Liver (tissue), 9 donors: Measurements from ENCODE around the gene RNF141. TPM values are rescaled to one million over a fixed set of nuclear protein-coding genes. Genes with fewer than 3 reads are reported as not detected.

Source experiments
- DNase-seq: peaks from one replicate; pipeline ENCODE4 v3.0.0-alpha.2; 2017; ENCODE audit warnings: low spot score
- H3K27ac ChIP-seq, 2 donors: one replicate each; pipeline ENCODE4 v1.7.0; 2013; ENCODE audit warnings: inconsistent platforms in 2 of 2, low read length in 2 of 2, control low read depth in 1 of 2, low read depth in 1 of 2, mild to moderate bottlenecking in 1 of 2
- H3K27me3 ChIP-seq, 4 donors: one replicate each; pipeline versions ENCODE4 v1.6.1 to v1.7.0; 2013; ENCODE audit warnings: low read length in 3 of 4, inconsistent platforms in 1 of 4, mild to moderate bottlenecking in 1 of 4, moderate library complexity in 1 of 4; ENCODE audit not compliant: control insufficient read depth in 4 of 4, insufficient read depth in 4 of 4
- H3K36me3 ChIP-seq, 4 donors: one replicate each; pipeline versions ENCODE4 v1.6.1 to v1.7.0; 2013; ENCODE audit warnings: low read length in 3 of 4, mild to moderate bottlenecking in 3 of 4, low read depth in 1 of 4, moderate library complexity in 1 of 4; ENCODE audit not compliant: control insufficient read depth in 4 of 4, insufficient read depth in 3 of 4
- H3K4me1 ChIP-seq, 4 donors: one replicate each; pipeline versions ENCODE4 v1.6.1 to v1.7.0; 2013; ENCODE audit warnings: low read length in 3 of 4, mild to moderate bottlenecking in 3 of 4, moderate library complexity in 1 of 4; ENCODE audit not compliant: control insufficient read depth in 4 of 4, insufficient read depth in 4 of 4
- H3K4me3 ChIP-seq, 3 donors: one replicate each; pipeline versions ENCODE4 v1.6.1 to v1.7.0; 2013; ENCODE audit warnings: low read length in 3 of 3, control low read depth in 1 of 3, low read depth in 1 of 3, mild to moderate bottlenecking in 1 of 3
- H3K9ac ChIP-seq, 2 donors: one replicate each; pipeline ENCODE4 v1.7.0; 2013; ENCODE audit warnings: low read length in 2 of 2, mild to moderate bottlenecking in 2 of 2, moderate library complexity in 2 of 2, control low read depth in 1 of 2, low read depth in 1 of 2
- H3K9me3 ChIP-seq, 4 donors: one replicate each; pipeline versions ENCODE4 v1.6.1 to v1.7.0; 2013; ENCODE audit warnings: low read length in 3 of 4; ENCODE audit not compliant: control insufficient read depth in 4 of 4
- EGR1 ChIP-seq, 2 donors: IDR thresholded peaks; 2 replicates each; pipeline ENCODE4 v1.6.1; 2016 to 2018; ENCODE audit warnings: antibody characterized with exemption in 2 of 2, low read depth in 2 of 2
- FOXA1 ChIP-seq: IDR thresholded peaks from 2 replicates; pipeline ENCODE4 v1.6.1; 2016; ENCODE audit warnings: antibody characterized with exemption
- FOXA2 ChIP-seq: IDR thresholded peaks from 2 replicates; pipeline ENCODE4 v1.6.1; 2016; ENCODE audit warnings: antibody characterized with exemption
- GABPA ChIP-seq, 2 donors: IDR thresholded peaks in 1 of 2; conservative IDR thresholded peaks in 1 of 2; 2 replicates each; pipeline ENCODE4 v1.6.1; 2016; ENCODE audit warnings: antibody characterized with exemption in 2 of 2, mild to moderate bottlenecking in 1 of 2, moderate library complexity in 1 of 2
- HNF4A ChIP-seq, 2 donors: conservative IDR thresholded peaks; 2 replicates each; pipeline ENCODE4 v1.6.1; 2016; ENCODE audit warnings: antibody characterized with exemption in 2 of 2, mild to moderate bottlenecking in 2 of 2
- HNF4G ChIP-seq: IDR thresholded peaks from 2 replicates; pipeline ENCODE4 v1.6.1; 2016; ENCODE audit warnings: antibody characterized with exemption
- JUND ChIP-seq, 2 donors: IDR thresholded peaks; 2 replicates each; pipeline ENCODE4 v1.6.1; 2016; ENCODE audit warnings: antibody characterized with exemption in 2 of 2
- RAD21 ChIP-seq, 2 donors: IDR thresholded peaks; 2 replicates each; pipeline ENCODE4 v1.6.1; 2016; ENCODE audit warnings: antibody characterized with exemption in 2 of 2, mild to moderate bottlenecking in 2 of 2
- RXRA ChIP-seq, 2 donors: IDR thresholded peaks; 2 replicates each; pipeline ENCODE4 v1.6.1; 2017 to 2018; ENCODE audit warnings: antibody characterized with exemption in 2 of 2, mild to moderate bottlenecking in 1 of 2
- SP1 ChIP-seq: IDR thresholded peaks from 2 replicates; pipeline ENCODE4 v1.6.1; 2018; ENCODE audit warnings: antibody characterized with exemption, mild to moderate bottlenecking
- TAF1 ChIP-seq: conservative IDR thresholded peaks from 2 replicates; pipeline ENCODE4 v1.6.1; 2016; ENCODE audit warnings: antibody characterized with exemption, mild to moderate bottlenecking
- YY1 ChIP-seq: IDR thresholded peaks from 2 replicates; pipeline ENCODE4 v1.6.1; 2016; ENCODE audit warnings: antibody characterized with exemption, mild to moderate bottlenecking
- WGBS: extraction: QIAGEN DNeasy Blood & Tissue Kit; methylation state at CpG from one replicate; pipeline ENCODE4 v1.1.7; 2013; 5-methylcytosine and 5-hydroxymethylcytosine counted together
- polyA plus RNA-seq, 2 donors: library from polyadenylated mRNA; stranded (reverse) in 1 of 2; unstranded in 1 of 2; fragments of 200-250 nt in 1 of 2; fragments of >200 nt in 1 of 2; fragmentation: Nextera tagmentation in 1 of 2; extraction: Ambion mirVana in 1 of 2; gene quantifications; one replicate each; pipeline versions ENCODE4 v1.2.1 to v1.2.3, GENCODE V29; 2013 to 2015
- total RNA-seq, 2 donors: library from RNA; depleted of rRNA; stranded (reverse); fragments of >200 nt; gene quantifications; one replicate each; pipeline ENCODE4 v1.2.3, GENCODE V29; 2014
- TF ChIP-seq, protein P1 (sequence below): fragments of 150-350 bp; IDR thresholded peaks from 2 replicates; pipeline ENCODE4 v1.5.1; 2017; ENCODE audit warnings: improper control_type of control experiment, low read depth, low read length; ENCODE audit not compliant: missing input control
- TF ChIP-seq, protein P2 (sequence below): IDR thresholded peaks from 2 replicates; pipeline ENCODE4 v1.6.1; 2016; ENCODE audit warnings: antibody characterized with exemption
- TF ChIP-seq, protein P3 (sequence below): IDR thresholded peaks from 2 replicates; pipeline ENCODE4 v1.6.1; 2016; ENCODE audit warnings: antibody characterized with exemption
- TF ChIP-seq, protein P4 (sequence below): IDR thresholded peaks from 2 replicates; pipeline ENCODE4 v1.6.1; 2016; ENCODE audit warnings: antibody characterized with exemption, mild to moderate bottlenecking
- TF ChIP-seq, protein P5 (sequence below): IDR thresholded peaks from 2 replicates; pipeline ENCODE4 v1.6.1; 2016; ENCODE audit warnings: antibody characterized with exemption
- donor health status: healthy.
- donor health status: healthy.
- donor health status: healthy.
- donor health status: healthy.
- donor health status: healthy.

Gene RNF141
- total and polyA plus RNA-seq, 4 donors = 6.9 to 14.6 (median 13.0) TPM

DNA sequence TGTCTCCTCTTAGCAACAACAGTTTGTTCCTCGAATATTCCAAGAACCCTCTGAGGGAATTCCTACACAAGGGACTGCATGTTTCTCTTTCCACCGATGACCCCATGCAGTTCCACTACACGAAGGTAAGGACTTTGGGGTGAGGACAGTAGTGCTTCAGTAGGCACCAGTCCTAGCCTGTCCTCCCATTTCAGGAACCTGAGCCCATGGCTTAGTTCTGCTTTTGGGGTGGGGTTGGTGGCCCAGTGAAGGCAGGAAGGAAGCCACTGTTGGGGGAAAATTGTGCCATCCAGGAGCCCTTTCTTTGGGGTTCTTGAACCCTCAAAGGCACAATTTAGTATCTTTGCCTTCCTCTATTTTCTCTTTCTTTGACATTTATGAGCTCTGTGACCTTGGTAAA is 38.2 kb downstream of the RNF141 start:
- H3K27ac ChIP-seq = peak overlapping the region in 1 of 2 donors; percentile 26
- no peak for DNase-seq
- TF ChIP-seq TAF1 = no peak
- no peak for TF ChIP-seq JUND (IDR thresholded peaks at IDR 0.05)
- no peak for TF ChIP-seq HNF4G
- TF ChIP-seq RAD21 (IDR thresholded peaks at IDR 0.05) = no peak
- TF ChIP-seq, protein P1, sequence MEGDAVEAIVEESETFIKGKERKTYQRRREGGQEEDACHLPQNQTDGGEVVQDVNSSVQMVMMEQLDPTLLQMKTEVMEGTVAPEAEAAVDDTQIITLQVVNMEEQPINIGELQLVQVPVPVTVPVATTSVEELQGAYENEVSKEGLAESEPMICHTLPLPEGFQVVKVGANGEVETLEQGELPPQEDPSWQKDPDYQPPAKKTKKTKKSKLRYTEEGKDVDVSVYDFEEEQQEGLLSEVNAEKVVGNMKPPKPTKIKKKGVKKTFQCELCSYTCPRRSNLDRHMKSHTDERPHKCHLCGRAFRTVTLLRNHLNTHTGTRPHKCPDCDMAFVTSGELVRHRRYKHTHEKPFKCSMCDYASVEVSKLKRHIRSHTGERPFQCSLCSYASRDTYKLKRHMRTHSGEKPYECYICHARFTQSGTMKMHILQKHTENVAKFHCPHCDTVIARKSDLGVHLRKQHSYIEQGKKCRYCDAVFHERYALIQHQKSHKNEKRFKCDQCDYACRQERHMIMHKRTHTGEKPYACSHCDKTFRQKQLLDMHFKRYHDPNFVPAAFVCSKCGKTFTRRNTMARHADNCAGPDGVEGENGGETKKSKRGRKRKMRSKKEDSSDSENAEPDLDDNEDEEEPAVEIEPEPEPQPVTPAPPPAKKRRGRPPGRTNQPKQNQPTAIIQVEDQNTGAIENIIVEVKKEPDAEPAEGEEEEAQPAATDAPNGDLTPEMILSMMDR = no peak
- TF ChIP-seq, protein P2, sequence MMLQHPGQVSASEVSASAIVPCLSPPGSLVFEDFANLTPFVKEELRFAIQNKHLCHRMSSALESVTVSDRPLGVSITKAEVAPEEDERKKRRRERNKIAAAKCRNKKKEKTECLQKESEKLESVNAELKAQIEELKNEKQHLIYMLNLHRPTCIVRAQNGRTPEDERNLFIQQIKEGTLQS = no peak
- no peak for TF ChIP-seq SP1
- WGBS = 83% methylated on average over 3 of the region's 3 CpGs
- H3K4me1 ChIP-seq = no peaks in the 10 kb centered on the region
- no peaks in the 10 kb centered on the region for H3K27me3 ChIP-seq
- H3K36me3 ChIP-seq = peaks cover 0 to 2% (median 0%) of the 10 kb centered on the region in 4 donors
- H3K9ac ChIP-seq = no peak overlapping the region
- H3K4me3 ChIP-seq = no peak overlapping the region
- no peaks in the 10 kb centered on the region for H3K9me3 ChIP-seq

DNA sequence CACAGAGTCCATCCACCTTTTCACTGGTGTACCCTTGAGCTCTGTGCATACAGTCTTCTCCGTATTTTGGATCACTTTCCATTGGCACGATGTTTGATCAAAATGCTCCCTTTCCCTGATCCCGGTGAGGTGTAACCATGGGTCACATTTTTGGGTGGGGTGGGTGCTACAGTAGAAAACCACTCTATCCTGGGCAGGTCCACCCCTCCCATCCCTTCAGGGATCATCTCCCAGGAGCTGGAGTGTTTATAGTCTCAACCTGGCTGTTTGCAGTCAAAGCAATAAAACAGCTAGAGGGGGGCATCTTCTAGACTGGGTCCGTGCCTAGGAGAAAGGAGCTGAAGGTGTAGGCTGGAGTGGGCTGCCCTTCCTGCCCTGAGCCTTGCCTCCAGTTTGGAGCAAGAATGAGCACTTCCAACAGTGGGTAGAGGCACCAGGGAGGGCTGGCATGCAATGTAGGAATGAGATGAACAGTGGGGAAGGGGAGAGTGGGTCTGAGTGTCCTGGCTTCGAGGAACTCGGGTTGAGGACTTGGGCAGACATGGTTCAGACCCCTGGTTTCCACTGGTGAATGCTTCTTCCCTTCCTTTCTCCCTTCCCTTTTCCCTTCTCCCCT is 38.8 kb downstream of the RNF141 start:
- H3K27ac ChIP-seq = peak overlapping the region in 1 of 2 donors; percentile 17

DNA sequence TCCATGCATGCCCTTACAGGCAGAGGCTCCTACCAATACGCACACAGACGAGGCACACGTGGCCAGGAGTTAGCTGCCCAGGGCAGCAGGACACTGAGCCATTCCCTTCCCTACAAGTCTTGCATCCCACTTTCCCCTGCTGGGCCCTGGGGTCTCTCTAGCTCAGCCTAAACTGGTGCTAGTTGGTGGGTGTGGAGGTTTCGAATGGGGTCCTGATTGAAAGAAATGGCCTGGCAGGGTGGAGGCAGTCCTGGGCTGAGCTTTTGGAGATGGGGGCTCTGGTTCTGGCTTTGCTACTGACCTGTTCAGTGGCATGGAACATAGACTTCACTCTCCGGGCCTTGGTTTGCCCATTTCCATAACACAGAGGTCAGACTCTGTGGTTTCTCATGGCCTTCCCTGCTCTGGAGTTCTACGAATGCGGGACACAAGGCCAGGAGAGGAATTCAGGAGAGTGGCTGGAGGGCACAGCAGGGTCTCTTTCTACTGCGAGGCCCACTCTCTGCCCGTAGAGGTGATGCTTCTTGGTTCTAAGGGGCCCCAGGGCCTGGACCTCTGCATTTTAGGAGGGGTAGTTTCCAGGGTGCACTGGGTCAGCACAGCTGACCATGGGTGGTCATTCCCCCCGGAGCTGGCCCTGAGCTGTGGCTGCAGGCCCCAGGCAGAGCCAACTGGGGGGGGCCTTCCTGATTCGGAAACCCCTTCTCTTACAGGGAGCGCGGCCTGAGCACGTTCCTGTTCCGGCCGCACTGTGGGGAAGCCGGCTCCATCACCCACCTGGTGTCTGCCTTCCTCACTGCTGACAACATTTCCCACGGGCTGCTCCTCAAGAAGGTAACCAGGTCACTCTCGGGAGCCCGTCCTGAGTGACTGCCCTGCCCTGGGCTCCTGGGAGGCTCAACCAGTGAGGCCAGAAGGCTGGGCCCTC is 40.0 kb downstream of the RNF141 start:
- H3K9me3 ChIP-seq = no peaks in the 10 kb centered on the region
- 95% methylated on average over 20 of the region's 20 CpGs for WGBS
- DNase-seq = no peak
- no peaks in the 10 kb centered on the region for H3K4me1 ChIP-seq
- H3K9ac ChIP-seq = no peak overlapping the region
- peaks cover 0 to 2% (median 0%) of the 10 kb centered on the region in 4 donors for H3K36me3 ChIP-seq
- H3K27me3 ChIP-seq = no peaks in the 10 kb centered on the region
- no peak overlapping the region for H3K4me3 ChIP-seq
- H3K27ac ChIP-seq = no peak overlapping the region
- TF ChIP-seq EGR1 (IDR thresholded peaks at IDR 0.05; ENCODE audit: low read depth in 2 of 2) = no peak
- TF ChIP-seq HNF4A (conservative IDR thresholded peaks at IDR 0.05) = no peak
- TF ChIP-seq FOXA2 = no peak
- TF ChIP-seq, protein P3, sequence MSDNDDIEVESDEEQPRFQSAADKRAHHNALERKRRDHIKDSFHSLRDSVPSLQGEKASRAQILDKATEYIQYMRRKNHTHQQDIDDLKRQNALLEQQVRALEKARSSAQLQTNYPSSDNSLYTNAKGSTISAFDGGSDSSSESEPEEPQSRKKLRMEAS = no peak
- no peak for TF ChIP-seq FOXA1
- no peak for TF ChIP-seq HNF4G
- no peak for TF ChIP-seq GABPA (IDR thresholded peaks at IDR 0.05 in 1 of 2, conservative IDR thresholded peaks at IDR 0.05 in 1 of 2)
- TF ChIP-seq JUND (IDR thresholded peaks at IDR 0.05) = no peak
- no peak for TF ChIP-seq YY1
- TF ChIP-seq, protein P4, sequence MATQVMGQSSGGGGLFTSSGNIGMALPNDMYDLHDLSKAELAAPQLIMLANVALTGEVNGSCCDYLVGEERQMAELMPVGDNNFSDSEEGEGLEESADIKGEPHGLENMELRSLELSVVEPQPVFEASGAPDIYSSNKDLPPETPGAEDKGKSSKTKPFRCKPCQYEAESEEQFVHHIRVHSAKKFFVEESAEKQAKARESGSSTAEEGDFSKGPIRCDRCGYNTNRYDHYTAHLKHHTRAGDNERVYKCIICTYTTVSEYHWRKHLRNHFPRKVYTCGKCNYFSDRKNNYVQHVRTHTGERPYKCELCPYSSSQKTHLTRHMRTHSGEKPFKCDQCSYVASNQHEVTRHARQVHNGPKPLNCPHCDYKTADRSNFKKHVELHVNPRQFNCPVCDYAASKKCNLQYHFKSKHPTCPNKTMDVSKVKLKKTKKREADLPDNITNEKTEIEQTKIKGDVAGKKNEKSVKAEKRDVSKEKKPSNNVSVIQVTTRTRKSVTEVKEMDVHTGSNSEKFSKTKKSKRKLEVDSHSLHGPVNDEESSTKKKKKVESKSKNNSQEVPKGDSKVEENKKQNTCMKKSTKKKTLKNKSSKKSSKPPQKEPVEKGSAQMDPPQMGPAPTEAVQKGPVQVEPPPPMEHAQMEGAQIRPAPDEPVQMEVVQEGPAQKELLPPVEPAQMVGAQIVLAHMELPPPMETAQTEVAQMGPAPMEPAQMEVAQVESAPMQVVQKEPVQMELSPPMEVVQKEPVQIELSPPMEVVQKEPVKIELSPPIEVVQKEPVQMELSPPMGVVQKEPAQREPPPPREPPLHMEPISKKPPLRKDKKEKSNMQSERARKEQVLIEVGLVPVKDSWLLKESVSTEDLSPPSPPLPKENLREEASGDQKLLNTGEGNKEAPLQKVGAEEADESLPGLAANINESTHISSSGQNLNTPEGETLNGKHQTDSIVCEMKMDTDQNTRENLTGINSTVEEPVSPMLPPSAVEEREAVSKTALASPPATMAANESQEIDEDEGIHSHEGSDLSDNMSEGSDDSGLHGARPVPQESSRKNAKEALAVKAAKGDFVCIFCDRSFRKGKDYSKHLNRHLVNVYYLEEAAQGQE = no peak
- TF ChIP-seq SP1 = no peak
- TF ChIP-seq, protein P5, sequence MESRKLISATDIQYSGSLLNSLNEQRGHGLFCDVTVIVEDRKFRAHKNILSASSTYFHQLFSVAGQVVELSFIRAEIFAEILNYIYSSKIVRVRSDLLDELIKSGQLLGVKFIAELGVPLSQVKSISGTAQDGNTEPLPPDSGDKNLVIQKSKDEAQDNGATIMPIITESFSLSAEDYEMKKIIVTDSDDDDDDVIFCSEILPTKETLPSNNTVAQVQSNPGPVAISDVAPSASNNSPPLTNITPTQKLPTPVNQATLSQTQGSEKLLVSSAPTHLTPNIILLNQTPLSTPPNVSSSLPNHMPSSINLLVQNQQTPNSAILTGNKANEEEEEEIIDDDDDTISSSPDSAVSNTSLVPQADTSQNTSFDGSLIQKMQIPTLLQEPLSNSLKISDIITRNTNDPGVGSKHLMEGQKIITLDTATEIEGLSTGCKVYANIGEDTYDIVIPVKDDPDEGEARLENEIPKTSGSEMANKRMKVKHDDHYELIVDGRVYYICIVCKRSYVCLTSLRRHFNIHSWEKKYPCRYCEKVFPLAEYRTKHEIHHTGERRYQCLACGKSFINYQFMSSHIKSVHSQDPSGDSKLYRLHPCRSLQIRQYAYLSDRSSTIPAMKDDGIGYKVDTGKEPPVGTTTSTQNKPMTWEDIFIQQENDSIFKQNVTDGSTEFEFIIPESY = no peak
- TF ChIP-seq RAD21 (IDR thresholded peaks at IDR 0.05) = no peak
- no peak for TF ChIP-seq TAF1
- TF ChIP-seq RXRA (IDR thresholded peaks at IDR 0.05) = no peak

More for the DNA sequence above, 38.8 kb downstream of the RNF141 start:
- 93% methylated on average over 6 of the region's 6 CpGs for WGBS
- Histone ChIP-seq H3K9ac (no peak overlapping the region), H3K27me3 (no peaks in the 10 kb centered on the region), H3K36me3 (peaks cover 0 to 2% (median 0%) of the 10 kb centered on the region in 4 donors), H3K4me3 (no peak overlapping the region), H3K4me1 (no peaks in the 10 kb centered on the region), H3K9me3 (no peaks in the 10 kb centered on the region)
- DNase-seq = no peak
- TF ChIP-seq SP1 (no peak), RXRA (IDR thresholded peaks at IDR 0.05) (no peak), JUND (IDR thresholded peaks at IDR 0.05) (no peak), HNF4A (conservative IDR thresholded peaks at IDR 0.05) (no peak)
- TF ChIP-seq, protein P3 = no peak
